Suppressor macrophage treated with lipopolysaccharide for 4 hours (primary cell): ENCODE measurements around the gene NID2.
A peak's percentile ranks its signal among the peaks of the same experiment; 100 is the strongest.

Source experiments
- DNase-seq: peaks from one replicate; pipeline ENCODE4 v3.0.0-alpha.2; 2020

The NID2 gene

GRCh38 chr14:51999084-51999483 is 69.8 kb downstream of the NID2 start:
- DNase-seq: no peak

- DNase-seq: no peak
Observed at GRCh38 chr14:51998348-51998747, 70.5 kb downstream of the NID2 start.

GRCh38 chr14:51996148-51996746 is 72.6 kb downstream of the NID2 start:
- peak; percentile 59 for DNase-seq

- DNase-seq: no peak
Observed at GRCh38 chr14:51993285-51993920, 75.5 kb downstream of the NID2 start.

- no peak for DNase-seq
Observed at GRCh38 chr14:51990488-51990887, 78.4 kb downstream of the NID2 start.

- DNase-seq: peak; percentile 95
Observed at GRCh38 chr14:51989293-51990234, 79.3 kb downstream of the NID2 start, which contains the start of gene RTRAF. RTRAF (plus strand) TSS chr14:51989546; CDS start chr14:51989640, 94 bp downstream.

GRCh38 chr14:51988221-51988620 is 80.6 kb downstream of the NID2 start:
- no peak for DNase-seq

GRCh38 chr14:51981218-51981854 is 87.5 kb downstream of the NID2 start:
- no peak for DNase-seq

GRCh38 chr14:51979088-51979709 is 89.7 kb downstream of the NID2 start:
- DNase-seq: peak; percentile 88

GRCh38 chr14:51978681-51979085 is 90.2 kb downstream of the NID2 start:
- no peak for DNase-seq

GRCh38 chr14:51977075-51977474 is 91.8 kb downstream of the NID2 start:
- no peak for DNase-seq

GRCh38 chr14:51972566-51972965 is 96.3 kb downstream of the NID2 start:
- no peak for DNase-seq

- DNase-seq: no peak
Observed at GRCh38 chr14:51969852-51970540, 98.9 kb downstream of the NID2 start.

- no peak for DNase-seq
Observed at GRCh38 chr14:51967521-51967920, 101.3 kb downstream of the NID2 start.

GRCh38 chr14:51963286-51963685 is 105.6 kb downstream of the NID2 start:
- DNase-seq: no peak

GRCh38 chr14:51962711-51963110 is 106.1 kb downstream of the NID2 start:
- DNase-seq: no peak

GRCh38 chr14:51960866-51961265 is 108.0 kb downstream of the NID2 start:
- no peak for DNase-seq

GRCh38 chr14:51959928-51960327 is 108.9 kb downstream of the NID2 start:
- no peak for DNase-seq

- no peak for DNase-seq
Observed at GRCh38 chr14:51957950-51958349, 110.9 kb downstream of the NID2 start.
